GM12891 (cell line): Measurements from ENCODE around the gene VSTM5.
"Not testable (repeated sequence)": the region's sequence is repeated elsewhere in the genome, so short reads cannot be mapped to it uniquely, and the experiment has no call there.

Experiments
- POLR2A ChIP-seq: IDR thresholded peaks from 2 replicates; pipeline ENCODE4 v1.6.1; 2011; ENCODE audit warnings: low read depth, low read length, control low read depth
- POLR2AphosphoS5 ChIP-seq: IDR thresholded peaks from 2 replicates; pipeline ENCODE4 v1.6.1; 2011; ENCODE audit warnings: low read depth, low read length, control low read depth
- SPI1 ChIP-seq: IDR thresholded peaks from 2 replicates; pipeline ENCODE4 v1.6.1; 2011; ENCODE audit warnings: low read depth, low read length, control low read depth

GRCh38 chr11:93879114-93879513, 28.7 kb upstream of the VSTM5 start:
- not testable (repeated sequence) for TF ChIP-seq SPI1, POLR2A, POLR2AphosphoS5
